ENCODE measurements around the gene SHB. TPM values are rescaled to one million over a fixed set of nuclear protein-coding genes. Genes with fewer than 3 reads are reported as not detected.
A peak's percentile ranks its signal among the peaks of the same experiment; 100 is the strongest.

SHB gene, protein sequence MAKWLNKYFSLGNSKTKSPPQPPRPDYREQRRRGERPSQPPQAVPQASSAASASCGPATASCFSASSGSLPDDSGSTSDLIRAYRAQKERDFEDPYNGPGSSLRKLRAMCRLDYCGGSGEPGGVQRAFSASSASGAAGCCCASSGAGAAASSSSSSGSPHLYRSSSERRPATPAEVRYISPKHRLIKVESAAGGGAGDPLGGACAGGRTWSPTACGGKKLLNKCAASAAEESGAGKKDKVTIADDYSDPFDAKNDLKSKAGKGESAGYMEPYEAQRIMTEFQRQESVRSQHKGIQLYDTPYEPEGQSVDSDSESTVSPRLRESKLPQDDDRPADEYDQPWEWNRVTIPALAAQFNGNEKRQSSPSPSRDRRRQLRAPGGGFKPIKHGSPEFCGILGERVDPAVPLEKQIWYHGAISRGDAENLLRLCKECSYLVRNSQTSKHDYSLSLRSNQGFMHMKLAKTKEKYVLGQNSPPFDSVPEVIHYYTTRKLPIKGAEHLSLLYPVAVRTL
- total RNA-seq (ENCODE audit: unreplicated experiment), result 18.5 TPM
- long read RNA-seq, result 0 reads

DNA sequence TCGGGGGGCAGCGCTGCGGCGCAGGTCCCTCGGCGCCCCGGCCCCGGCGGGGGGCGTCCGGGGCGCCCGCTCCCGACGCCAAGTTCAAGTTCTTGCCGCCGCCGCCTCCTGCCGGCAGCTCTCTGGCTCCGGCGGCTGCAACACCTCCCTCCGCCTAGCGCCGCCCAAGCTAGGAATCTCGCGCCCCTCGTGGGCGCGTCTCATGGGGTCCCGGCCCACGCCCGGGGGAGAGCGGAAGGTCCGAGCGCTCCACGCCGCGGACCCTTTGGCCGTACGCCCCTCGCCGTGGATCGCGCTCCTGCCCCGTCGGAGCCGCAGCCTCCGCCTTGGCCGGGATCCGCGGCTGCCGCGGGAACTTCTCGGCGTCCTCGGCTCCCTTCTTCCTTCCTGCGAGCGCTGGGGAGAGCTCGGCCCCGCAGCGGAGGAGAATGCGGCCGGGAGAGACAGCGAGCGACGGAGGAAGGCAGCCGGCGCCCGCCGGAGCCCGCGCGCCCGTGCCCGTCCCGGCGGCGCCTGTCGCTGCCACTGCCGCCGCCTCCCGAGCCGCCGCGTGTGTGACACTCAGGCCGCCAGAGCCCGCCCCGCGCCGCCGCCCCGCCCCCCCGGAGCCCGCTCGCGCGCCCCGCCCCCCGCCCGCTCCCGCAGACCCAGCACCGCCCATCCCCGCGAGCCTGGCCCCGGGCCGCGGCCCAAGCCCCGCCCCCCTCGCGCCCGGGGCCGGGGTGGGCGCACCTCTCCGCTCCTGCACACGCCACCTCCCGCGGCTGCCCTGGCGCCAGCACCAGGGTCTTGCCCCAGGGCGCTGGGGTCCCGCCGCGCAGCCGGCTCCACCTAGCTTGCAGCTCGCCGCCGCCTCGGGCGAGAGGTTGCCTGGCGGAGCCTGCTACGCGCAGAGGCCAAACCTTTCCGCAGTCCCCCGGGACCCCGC, at the start of gene SHB:
TSS of gene SHB (minus strand) at position 527 of the 928 bp plus-strand sequence. CDS start 582 bp downstream, outside the sequence.
- DNase-seq (ENCODE audit: low spot score), result peak; percentile 80
- H3K27me3 Mint-ChIP-seq (ENCODE audit: unreplicated experiment), result peaks cover 13% of the 10 kb centered on the region
- H3K4me3 Mint-ChIP-seq (ENCODE audit: unreplicated experiment), result peak within 1 kb of the TSS; percentile 91
- no peaks in the 10 kb centered on the region for H3K9me3 Mint-ChIP-seq (ENCODE audit: unreplicated experiment)
- peaks cover 41% of the 10 kb centered on the region for H3K4me1 Mint-ChIP-seq (ENCODE audit: unreplicated experiment)
- H3K36me3 Mint-ChIP-seq (ENCODE audit: low read depth, unreplicated experiment), result no peaks in the 10 kb centered on the region
- peak within 1 kb of the TSS; percentile 42 for H3K27ac Mint-ChIP-seq (ENCODE audit: unreplicated experiment)
- TF ChIP-seq, protein P1, sequence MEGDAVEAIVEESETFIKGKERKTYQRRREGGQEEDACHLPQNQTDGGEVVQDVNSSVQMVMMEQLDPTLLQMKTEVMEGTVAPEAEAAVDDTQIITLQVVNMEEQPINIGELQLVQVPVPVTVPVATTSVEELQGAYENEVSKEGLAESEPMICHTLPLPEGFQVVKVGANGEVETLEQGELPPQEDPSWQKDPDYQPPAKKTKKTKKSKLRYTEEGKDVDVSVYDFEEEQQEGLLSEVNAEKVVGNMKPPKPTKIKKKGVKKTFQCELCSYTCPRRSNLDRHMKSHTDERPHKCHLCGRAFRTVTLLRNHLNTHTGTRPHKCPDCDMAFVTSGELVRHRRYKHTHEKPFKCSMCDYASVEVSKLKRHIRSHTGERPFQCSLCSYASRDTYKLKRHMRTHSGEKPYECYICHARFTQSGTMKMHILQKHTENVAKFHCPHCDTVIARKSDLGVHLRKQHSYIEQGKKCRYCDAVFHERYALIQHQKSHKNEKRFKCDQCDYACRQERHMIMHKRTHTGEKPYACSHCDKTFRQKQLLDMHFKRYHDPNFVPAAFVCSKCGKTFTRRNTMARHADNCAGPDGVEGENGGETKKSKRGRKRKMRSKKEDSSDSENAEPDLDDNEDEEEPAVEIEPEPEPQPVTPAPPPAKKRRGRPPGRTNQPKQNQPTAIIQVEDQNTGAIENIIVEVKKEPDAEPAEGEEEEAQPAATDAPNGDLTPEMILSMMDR (IDR thresholded peaks at IDR 0.05; ENCODE audit: unreplicated experiment), result no peak

DNA sequence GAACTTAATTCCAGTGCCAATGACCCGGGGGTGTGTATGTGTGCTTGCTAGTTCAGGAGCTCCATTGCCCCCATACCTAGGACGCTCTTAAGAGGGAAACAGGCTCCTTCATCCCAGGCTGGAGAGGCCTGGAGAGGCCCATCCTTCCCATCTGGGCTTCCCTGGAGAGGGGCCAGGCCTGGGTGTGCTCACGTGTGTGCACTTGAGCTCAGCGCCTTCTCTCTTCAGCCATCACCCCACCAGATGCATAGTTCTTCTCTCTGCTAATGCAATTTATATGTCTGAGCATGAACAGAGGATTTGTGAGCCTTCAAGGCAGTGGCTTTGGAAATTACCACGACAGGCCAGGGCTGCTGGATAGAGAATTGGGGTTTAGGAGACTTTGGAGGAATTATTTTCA, 48.6 kb upstream of the SHB start:
- no peaks in the 10 kb centered on the region for H3K36me3 Mint-ChIP-seq (ENCODE audit: low read depth, unreplicated experiment)
- H3K4me1 Mint-ChIP-seq (ENCODE audit: unreplicated experiment), result no peaks in the 10 kb centered on the region
- no peak overlapping the region for H3K27ac Mint-ChIP-seq (ENCODE audit: unreplicated experiment)
- TF ChIP-seq, protein P1 (IDR thresholded peaks at IDR 0.05; ENCODE audit: unreplicated experiment), result no peak
- peaks cover 2% of the 10 kb centered on the region for H3K27me3 Mint-ChIP-seq (ENCODE audit: unreplicated experiment)
- no peaks in the 10 kb centered on the region for H3K9me3 Mint-ChIP-seq (ENCODE audit: unreplicated experiment)
- H3K4me3 Mint-ChIP-seq (ENCODE audit: unreplicated experiment), result no peak overlapping the region
- no peak for DNase-seq (ENCODE audit: low spot score)

DNA sequence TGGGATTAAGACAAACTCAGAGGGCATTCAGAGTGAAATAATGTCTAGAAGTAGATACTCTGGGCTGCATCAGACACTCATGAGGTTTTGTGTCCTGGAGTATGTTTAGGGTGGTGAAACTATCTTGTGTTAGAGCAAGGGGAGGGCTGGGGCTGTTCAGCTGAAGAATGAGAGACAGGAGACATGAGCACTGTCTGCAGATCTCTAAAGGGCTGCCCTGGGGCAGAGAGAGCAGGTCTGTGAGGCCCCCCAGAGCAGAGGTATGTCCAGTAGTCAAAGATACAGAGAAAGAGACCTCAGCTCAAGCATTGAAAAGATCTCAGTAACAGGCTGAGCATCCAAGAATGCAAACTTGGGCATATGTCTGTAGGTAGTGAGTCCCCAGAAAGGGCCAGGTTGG, 45.9 kb upstream of the SHB start:
- Mint-ChIP-seq H3K27me3 (ENCODE audit: unreplicated experiment) (no peaks in the 10 kb centered on the region), H3K27ac (ENCODE audit: unreplicated experiment) (no peak overlapping the region), H3K9me3 (ENCODE audit: unreplicated experiment) (no peaks in the 10 kb centered on the region), H3K4me1 (ENCODE audit: unreplicated experiment) (no peaks in the 10 kb centered on the region), H3K36me3 (ENCODE audit: low read depth, unreplicated experiment) (no peaks in the 10 kb centered on the region), H3K4me3 (ENCODE audit: unreplicated experiment) (no peak overlapping the region)
- DNase-seq (ENCODE audit: low spot score), result no peak
- TF ChIP-seq, protein P1 (IDR thresholded peaks at IDR 0.05; ENCODE audit: unreplicated experiment), result no peak

DNA sequence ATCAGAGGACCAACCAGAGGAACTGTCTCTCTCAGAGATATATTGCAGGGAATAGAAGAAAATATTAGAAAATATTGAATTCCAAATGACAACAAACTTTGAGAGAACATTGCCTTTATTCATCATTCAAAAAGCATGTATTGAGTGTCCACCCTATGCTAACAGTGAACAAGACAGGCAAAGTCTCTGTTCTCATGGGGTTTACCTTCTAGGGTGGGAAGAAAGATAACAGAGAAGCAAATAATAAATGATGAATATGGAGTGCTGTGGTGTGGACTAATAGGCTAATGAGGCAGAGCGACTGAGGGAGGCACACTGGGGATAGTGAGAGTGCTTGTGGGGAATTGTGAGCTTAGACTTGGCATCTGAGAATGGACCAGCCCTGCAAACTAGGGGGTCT, 43.4 kb upstream of the SHB start:
- H3K27me3 Mint-ChIP-seq (ENCODE audit: unreplicated experiment), result peaks cover 3% of the 10 kb centered on the region
- no peak overlapping the region for H3K4me3 Mint-ChIP-seq (ENCODE audit: unreplicated experiment)
- no peaks in the 10 kb centered on the region for H3K36me3 Mint-ChIP-seq (ENCODE audit: low read depth, unreplicated experiment)
- no peak for DNase-seq (ENCODE audit: low spot score)
- H3K27ac Mint-ChIP-seq (ENCODE audit: unreplicated experiment), result no peak overlapping the region
- TF ChIP-seq, protein P1 (IDR thresholded peaks at IDR 0.05; ENCODE audit: unreplicated experiment), result no peak
- H3K4me1 Mint-ChIP-seq (ENCODE audit: unreplicated experiment), result no peaks in the 10 kb centered on the region
- H3K9me3 Mint-ChIP-seq (ENCODE audit: unreplicated experiment), result no peaks in the 10 kb centered on the region
